NOMO-1 (cell line): ENCODE data around the gene PLIN5.
"Not testable (repeated sequence)": the region's sequence is repeated elsewhere in the genome, so short reads cannot be mapped to it uniquely, and the experiment has no call there.

Experiments used
- DNase-seq, 2 experiments: peaks; one replicate each; lab custom pipeline; 2025; ENCODE audit not compliant: unreplicated experiment in 2 of 2; lab: John Stamatoyannopoulos, UW

Gene PLIN5

GRCh38 chr19:4547303-4548237, 12.5 kb upstream of the PLIN5 start:
- no peak for DNase-seq

- peak in 1 of 2 experiments; percentile 33 for DNase-seq
Measured at GRCh38 chr19:4543842-4544647, 9.0 kb upstream of the PLIN5 start.

- DNase-seq, result peak; percentile 63 to 87
Measured at GRCh38 chr19:4542896-4543841, 8.1 kb upstream of the PLIN5 start.

- DNase-seq, result not testable (repeated sequence)
Measured at GRCh38 chr19:4541806-4542145, 6.8 kb upstream of the PLIN5 start.

GRCh38 chr19:4541114-4541805, 6.2 kb upstream of the PLIN5 start:
- DNase-seq, result peak; percentile 86 to 87

- DNase-seq, result peak; percentile 92 to 94
Measured at GRCh38 chr19:4539693-4540581, 4.9 kb upstream of the PLIN5 start, which contains the start of gene LRG1. Gene LRG1, minus strand, starts transcription at chr19:4540036. Its CDS starts 23 bp downstream, at chr19:4540013.

- no peak for DNase-seq
Measured at GRCh38 chr19:4539169-4539692, 4.2 kb upstream of the PLIN5 start.

GRCh38 chr19:4538601-4538954, 3.6 kb upstream of the PLIN5 start:
- no peak for DNase-seq

- no peak for DNase-seq
Measured at GRCh38 chr19:4537953-4538600, 3.1 kb upstream of the PLIN5 start.

GRCh38 chr19:4536798-4537197, 1.8 kb upstream of the PLIN5 start:
- DNase-seq, result no peak

- DNase-seq, result no peak
Measured at GRCh38 chr19:4533835-4534424, 1.1 kb downstream of the PLIN5 start.

- no peak for DNase-seq
Measured at GRCh38 chr19:4533334-4533733, 1.7 kb downstream of the PLIN5 start.

- no peak for DNase-seq
Measured at GRCh38 chr19:4531562-4532165, 3.4 kb downstream of the PLIN5 start.

- DNase-seq, result no peak
Measured at GRCh38 chr19:4529924-4530522, 5.0 kb downstream of the PLIN5 start.

GRCh38 chr19:4528843-4529242, 6.2 kb downstream of the PLIN5 start:
- DNase-seq, result no peak

GRCh38 chr19:4527377-4527776, 7.6 kb downstream of the PLIN5 start:
- DNase-seq, result not testable (repeated sequence)

- no peak for DNase-seq
Measured at GRCh38 chr19:4525563-4526002, 9.4 kb downstream of the PLIN5 start.
